ES-I3 (cell line): Measurements from ENCODE around the gene NUB1.

Source experiments
- H3K36me3 ChIP-seq: 2 replicates; pipeline ENCODE4 v1.6.1; 2013; ENCODE audit warnings: mild to moderate bottlenecking, low read length, control low read depth, moderate library complexity; ENCODE audit not compliant: insufficient read depth
- H3K4me1 ChIP-seq: 2 replicates; pipeline ENCODE4 v1.6.1; 2013; ENCODE audit warnings: mild to moderate bottlenecking, control low read depth, low read length; ENCODE audit not compliant: insufficient read depth
- H3K9ac ChIP-seq: 2 replicates; pipeline ENCODE4 v1.6.1; 2013; ENCODE audit warnings: low read depth, mild to moderate bottlenecking, low read length, moderate library complexity
- H3K9me3 ChIP-seq: 2 replicates; pipeline ENCODE4 v1.6.1; 2013; ENCODE audit warnings: mild to moderate bottlenecking, low read length, moderate library complexity; ENCODE audit not compliant: control insufficient read depth, insufficient read depth

NUB1 gene

DNA sequence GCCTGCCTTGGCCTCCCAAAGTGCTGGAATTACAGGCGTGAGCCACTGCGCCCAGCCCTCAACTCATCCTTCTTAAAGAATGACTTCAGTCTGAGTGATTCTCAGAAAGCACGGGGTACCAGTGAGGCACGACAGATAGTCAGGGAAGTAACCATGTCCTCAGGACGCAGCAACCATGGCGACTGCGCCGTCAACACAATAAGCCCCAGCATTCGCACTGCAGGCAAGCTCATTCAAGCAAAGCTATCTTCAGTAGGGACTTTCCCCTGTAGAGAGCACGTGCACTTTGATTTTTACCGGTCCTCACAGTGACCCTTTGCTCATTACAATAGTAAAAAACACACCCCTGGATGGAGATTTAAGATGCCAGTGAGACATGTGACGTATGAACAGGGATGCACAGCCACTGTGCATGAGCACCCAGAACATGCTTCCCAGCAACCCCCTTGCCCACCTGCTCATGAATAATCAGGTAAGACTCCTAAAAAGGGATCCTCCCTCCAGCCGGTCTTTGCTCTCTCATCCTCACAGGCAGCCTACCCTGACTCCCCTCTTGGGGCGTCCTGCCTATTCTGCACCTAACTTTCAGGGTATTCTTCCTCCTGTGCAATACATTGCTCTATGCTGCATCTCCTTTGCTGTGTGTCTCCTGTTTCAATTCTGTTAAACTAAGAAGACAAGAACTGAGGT is 59.2 kb downstream of the NUB1 start:
- H3K4me1 ChIP-seq = peaks cover 6% of the 10 kb centered on the region; the same call in 1 of the 2 replicates
- no peaks in the 10 kb centered on the region for H3K36me3 ChIP-seq
- H3K9ac ChIP-seq = no peak overlapping the region
- no peaks in the 10 kb centered on the region for H3K9me3 ChIP-seq

DNA sequence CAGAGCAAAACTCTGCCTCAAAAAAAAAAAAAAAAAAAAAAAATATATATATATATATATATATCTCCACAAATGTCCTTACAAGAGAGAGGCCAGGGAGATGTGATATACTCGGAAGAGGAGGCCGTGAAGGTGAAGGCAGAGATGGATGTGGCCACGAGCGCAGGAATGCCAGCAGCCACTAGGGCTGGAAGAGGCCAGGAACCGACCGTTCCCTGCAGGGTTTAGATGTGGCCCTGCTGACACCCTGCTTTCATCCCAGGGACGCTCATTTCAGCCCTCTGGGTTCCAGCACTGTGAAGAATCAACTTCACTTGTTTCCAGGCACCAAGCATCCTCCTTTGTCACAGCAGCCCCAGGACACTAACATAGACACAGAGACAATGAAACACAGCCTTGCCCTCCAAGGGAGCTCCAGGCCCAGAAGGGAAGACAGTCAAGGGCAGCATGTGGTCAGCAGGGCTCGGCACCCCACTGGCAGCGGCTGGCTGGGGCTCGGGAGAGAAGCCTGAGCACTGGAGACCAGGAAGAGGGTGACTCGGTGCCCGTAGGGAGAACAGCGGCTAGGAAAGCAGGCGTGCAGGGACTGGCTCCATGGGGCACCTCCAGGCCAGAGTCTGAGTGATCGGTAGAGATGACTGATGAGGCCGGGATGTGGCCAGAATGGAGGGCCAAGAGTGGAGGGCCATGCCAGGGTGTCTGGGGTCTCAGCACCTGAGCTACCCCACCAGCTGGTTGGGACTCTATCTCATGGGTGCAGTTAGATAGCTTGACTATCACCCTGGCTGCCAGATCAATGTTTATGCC is 60.6 kb downstream of the NUB1 start:
- Histone ChIP-seq H3K36me3 (no peaks in the 10 kb centered on the region), H3K9me3 (no peaks in the 10 kb centered on the region), H3K9ac (no peak overlapping the region), H3K4me1 (peaks cover 6% of the 10 kb centered on the region; the same call in 1 of the 2 replicates)

DNA sequence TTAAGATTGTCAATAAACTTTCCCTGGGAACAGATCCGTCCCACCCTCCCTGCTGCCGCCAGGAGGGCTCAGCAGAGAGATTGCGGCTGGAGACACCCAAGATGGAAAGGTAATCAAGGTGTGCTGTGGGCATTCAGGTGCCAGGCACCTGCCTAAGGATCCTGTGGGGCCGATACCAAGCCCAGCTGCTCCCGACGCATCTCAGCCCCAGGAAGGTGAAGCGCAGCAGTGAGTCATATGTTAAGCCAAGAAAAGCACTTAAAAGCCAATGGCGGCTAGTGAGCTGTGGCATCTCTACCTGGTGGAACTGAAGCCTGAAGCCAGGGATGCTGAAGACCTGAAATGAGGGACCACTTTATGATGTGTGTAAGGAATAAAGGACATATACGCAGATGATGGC is 62.2 kb downstream of the NUB1 start:
- H3K4me1 ChIP-seq = peaks cover 9% of the 10 kb centered on the region; the same call in 1 of the 2 replicates
- H3K36me3 ChIP-seq = no peaks in the 10 kb centered on the region
- H3K9me3 ChIP-seq = no peaks in the 10 kb centered on the region
- H3K9ac ChIP-seq = no peak overlapping the region

DNA sequence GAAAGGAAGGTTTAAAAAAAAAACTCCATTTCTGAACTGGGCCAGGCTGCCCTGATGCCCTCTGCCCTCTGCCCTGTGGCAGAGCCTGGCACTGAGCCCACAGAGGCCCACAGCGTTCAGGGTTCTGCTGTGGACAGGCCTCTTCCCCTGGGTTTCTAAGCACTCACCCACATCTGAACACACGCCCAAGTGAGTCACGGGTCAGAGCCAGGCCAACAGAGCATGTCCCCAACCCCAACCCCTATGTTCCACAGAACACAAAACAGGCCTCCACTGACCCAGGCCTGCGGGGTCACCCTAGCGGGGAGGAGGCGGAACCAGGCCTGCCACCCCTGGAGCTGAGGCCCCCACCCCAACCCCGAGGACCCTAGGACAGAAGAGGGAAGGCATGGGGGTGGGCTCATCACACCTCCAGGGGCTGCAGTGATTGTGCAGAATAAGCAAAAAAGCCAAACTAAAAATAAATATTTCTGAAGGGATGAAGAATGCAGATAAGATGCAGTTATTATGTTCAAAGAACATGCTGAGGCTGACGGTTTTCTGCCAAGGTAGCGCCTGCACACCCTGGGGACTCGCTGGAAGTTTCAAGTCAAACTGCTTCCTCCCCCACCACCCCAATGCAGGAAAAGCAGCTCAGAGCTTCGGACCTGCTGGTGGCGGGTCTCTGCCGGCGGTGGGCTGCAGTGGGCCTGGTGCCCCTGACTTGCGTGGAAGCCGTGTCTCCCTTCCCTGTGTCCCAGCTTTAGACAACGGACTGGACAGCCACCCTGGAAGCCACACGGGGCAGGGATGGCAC is 62.8 kb downstream of the NUB1 start:
- Histone ChIP-seq H3K9ac (no peak overlapping the region), H3K36me3 (no peaks in the 10 kb centered on the region), H3K9me3 (no peaks in the 10 kb centered on the region), H3K4me1 (peaks cover 9% of the 10 kb centered on the region; the same call in 1 of the 2 replicates)

DNA sequence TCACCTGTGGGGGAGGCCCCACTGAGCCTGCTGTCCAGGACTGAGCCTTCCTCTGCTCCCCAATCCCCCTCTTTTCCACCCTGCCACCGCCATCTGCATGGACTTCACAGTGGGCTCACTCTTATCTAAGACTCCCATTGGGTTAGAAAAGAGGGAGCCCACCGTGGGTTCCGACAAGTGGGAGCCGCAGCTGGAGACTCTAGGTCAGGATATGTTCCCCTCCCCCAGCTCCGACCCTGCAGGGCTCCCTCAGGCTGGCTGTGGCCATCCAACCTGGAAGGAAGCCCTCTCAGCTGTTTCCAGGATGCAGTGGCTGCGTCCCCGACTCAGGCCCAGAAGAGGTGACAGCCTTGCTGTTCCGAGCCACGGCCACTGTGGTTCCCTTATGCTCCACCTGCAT is 63.4 kb downstream of the NUB1 start:
- Histone ChIP-seq H3K9ac (no peak overlapping the region), H3K9me3 (no peaks in the 10 kb centered on the region), H3K36me3 (no peaks in the 10 kb centered on the region), H3K4me1 (peaks cover 9% of the 10 kb centered on the region; the same call in 1 of the 2 replicates)

DNA sequence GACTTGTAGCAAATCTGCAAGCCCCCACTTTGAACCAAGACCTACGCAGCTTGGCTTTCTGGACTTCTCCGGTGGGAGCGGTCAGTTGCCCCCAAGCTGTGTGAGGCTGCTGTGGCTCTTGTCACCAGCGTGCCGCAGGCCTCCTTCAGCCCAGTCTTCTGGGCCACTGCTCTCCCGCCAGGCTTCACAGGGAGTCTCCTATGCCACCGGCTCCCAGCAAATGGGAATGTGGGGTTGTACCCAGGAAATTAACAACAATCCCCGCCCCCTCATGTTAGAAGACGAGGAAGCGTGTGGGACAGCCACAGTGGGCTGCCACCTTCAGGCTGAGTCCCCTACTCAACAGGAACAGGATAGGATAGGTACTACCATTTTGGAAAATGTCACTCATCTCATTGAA is 64.0 kb downstream of the NUB1 start:
- Histone ChIP-seq H3K9me3 (no peaks in the 10 kb centered on the region), H3K36me3 (no peaks in the 10 kb centered on the region), H3K4me1 (peaks cover 8% of the 10 kb centered on the region; the same call in 1 of the 2 replicates), H3K9ac (no peak overlapping the region)

DNA sequence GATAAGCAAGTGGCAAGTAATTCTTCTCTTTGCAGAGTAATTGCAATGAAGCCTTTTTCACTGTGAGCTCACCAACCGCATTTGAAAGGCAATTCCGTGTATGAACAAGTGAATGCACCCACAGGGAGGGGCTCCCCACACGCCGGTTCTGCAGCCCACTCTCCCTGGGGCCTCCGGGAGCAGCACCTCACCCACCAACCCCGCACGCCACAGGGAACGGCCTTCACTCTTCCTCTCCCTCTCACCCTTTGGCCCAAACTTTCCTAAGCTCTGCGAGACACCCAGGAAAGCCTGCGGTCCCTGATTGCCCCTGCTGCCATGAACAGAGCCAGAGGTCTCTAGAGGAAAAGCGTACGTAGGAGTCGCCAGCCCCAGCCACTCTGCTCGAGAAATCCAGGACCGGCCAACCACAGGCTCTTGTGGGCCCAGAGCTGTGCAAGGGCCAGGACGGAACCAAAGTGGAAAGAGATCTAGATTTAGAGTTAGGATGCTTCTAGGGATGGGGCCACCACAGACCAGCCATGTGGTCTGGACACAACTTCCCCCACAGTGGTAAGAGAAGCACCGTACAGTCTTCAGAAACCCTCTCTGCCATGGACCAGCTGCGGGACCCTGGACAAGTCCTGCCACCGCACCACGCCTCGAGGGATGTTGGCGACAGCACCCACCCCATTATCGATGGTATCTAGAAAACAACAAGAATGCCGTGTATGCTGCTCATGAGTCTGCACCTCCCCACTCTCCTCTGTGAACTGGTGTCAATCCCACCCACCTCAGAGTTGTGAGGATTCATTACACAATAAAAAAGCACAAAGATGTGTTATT is 64.7 kb downstream of the NUB1 start:
- Histone ChIP-seq H3K4me1 (peaks cover 10% of the 10 kb centered on the region; the same call in 1 of the 2 replicates), H3K9me3 (no peaks in the 10 kb centered on the region), H3K36me3 (no peaks in the 10 kb centered on the region), H3K9ac (no peak overlapping the region)

DNA sequence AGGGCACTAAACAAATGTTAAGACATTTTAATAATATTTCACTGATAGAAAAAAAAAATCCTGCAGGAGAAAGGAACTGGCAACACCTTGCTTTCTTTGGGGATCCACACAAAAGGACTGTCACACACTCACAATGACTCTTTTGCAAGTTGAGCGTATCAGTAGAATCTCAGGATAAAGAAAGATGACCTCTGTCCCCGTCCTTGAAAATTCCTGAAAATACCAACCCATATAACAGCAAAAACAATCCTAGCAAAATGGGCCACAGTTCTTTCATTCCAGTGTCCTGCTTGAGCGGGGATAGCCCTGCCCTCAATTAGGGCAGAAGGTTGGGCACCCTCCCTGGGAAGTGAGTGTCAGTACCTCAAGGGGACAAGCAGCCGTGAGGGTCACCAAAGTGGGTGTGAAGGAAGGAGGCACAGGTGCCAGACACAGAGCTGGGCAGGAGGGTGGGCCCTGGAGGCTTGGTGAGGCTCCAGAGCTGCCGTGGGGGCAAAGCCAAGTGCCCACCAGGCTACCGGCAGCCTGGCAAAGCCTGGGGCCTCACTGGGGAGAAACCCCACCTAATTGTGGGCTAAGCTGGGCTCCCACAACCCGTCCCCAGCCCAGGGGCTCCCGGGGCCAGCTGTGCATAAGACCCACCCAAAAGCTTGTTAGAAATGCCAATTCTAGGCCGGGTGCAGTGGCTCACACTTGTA is 65.4 kb downstream of the NUB1 start:
- Histone ChIP-seq H3K36me3 (no peaks in the 10 kb centered on the region), H3K9me3 (no peaks in the 10 kb centered on the region), H3K9ac (no peak overlapping the region), H3K4me1 (peaks cover 17% of the 10 kb centered on the region; the same call in 1 of the 2 replicates)

DNA sequence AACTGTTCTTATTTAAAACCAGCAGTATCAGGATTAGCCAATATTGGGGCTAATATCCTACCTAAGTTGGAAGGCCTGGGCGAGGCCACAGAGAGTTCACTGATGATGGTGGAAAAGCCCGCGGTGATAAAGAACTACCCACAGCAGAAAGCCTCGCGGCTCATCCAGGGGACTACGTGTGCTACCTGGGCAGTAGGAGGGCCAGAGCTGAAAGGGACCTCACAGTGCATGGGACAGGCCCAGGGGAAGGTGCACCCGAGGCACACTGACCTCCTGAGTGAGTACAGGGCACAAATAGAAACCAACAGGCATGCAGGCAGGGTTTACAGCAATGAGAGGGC is 66.9 kb downstream of the NUB1 start:
- Histone ChIP-seq H3K36me3 (no peaks in the 10 kb centered on the region), H3K9ac (peak overlapping the region; percentile 82), H3K9me3 (no peaks in the 10 kb centered on the region), H3K4me1 (peaks cover 17% of the 10 kb centered on the region; the same call in 1 of the 2 replicates)

DNA sequence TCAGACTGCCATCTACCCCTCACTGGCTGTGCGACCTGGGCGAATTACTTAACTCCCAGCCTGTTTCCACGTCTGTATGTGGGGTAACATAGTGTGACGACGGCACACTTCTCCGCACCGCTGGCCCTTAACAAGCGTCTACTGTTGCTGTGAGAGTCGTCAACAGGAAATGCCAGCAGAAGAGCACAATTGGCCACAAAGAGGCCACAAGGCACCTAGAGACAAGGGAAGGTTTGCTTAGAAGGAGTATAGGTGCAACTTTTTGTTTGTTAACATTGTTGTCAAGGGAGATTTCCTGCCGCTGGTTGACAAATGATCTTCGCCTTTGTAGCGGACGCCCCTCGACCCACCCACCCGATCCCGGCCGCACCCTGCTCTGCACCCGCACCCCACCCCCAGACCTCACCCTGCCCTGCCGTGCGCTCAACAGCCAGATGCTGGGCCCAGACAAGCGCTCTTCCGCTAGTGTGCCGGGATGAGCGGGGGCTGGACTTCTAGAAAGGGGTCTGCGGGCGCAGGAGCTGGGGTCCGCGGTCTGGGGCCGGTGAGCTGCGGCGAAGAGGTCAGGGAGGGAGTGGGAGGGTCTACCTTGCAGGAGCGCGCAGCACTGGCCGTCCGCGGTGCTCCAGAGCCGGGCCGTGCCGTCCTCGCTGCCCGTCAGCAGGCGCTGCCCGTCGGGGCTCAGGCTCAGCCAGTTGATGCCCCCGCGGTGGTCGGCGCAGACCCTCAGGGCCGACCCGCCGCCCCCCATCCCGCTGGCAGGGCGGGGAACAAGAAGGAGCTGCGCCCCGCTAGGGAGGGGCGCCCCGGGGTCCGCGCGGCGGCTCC is 67.4 kb downstream of the NUB1 start:
- peaks cover 17% of the 10 kb centered on the region; the same call in 1 of the 2 replicates for H3K4me1 ChIP-seq
- no peaks in the 10 kb centered on the region for H3K9me3 ChIP-seq
- H3K9ac ChIP-seq = peak overlapping the region; percentile 82
- no peaks in the 10 kb centered on the region for H3K36me3 ChIP-seq

DNA sequence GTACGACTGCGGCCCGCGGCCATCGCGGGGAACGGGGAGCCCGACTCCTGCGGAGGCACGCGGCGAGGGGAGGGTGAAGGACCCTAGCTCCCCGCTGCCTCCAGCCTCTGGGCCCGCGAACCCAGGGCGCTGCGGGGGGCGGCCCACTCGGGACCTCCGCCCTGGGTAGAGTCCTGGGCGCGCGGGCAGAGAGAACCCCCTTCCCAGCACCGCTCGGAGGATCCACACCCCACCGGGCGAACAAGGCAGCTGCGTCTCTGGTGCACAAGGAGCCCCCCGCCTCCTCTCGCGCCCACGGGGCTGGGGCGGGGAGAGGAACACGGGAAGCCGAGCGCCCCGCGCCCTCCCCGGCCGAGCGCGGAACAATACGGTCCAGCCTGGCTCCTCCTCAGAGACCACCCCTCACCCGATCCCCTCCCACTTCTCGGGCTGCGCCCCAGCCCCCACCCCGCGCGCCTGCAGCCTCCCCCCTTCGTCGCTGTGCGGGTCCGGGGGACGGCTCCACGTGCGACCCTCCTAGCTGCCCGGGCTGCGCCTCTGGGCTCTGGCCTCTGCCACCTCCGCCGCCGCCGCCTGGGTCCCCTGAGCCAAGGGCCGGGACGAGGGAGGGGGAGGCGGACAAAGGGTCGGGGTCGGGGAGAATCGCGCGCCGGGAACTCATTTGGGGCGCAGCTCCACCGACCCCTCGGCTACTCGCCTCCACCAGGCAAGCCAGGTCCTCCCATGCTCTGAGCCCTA is 68.2 kb downstream of the NUB1 start, which contains the start of gene WDR86:
TSS of gene WDR86 (minus strand) at position 372 of the 738 bp plus-strand sequence. CDS start 449 bp downstream, outside the sequence.
- Histone ChIP-seq H3K9ac (peak within 1 kb of the TSS; percentile 82), H3K9me3 (no peaks in the 10 kb centered on the region), H3K36me3 (no peaks in the 10 kb centered on the region), H3K4me1 (peaks cover 17% of the 10 kb centered on the region; the same call in 1 of the 2 replicates)
